Measurements from ENCODE around the gene ZC2HC1C. TPM values are rescaled to one million over a fixed set of nuclear protein-coding genes. Genes with fewer than 3 reads are reported as not detected.

The ZC2HC1C gene
- total RNA-seq, 1 donor from 2014 or later = 3.2 TPM

- H3K4me3 Mint-ChIP-seq (ENCODE audit: unreplicated experiment) = peak within 1 kb of the TSS; percentile 89
- TF ChIP-seq CTCF (IDR thresholded peaks at IDR 0.05; ENCODE audit: partially characterized antibody, unreplicated experiment) = no peak
- no peaks in the 10 kb centered on the region for H3K36me3 Mint-ChIP-seq (ENCODE audit: unreplicated experiment)
- peak; percentile 81 for DNase-seq
- H3K9me3 Mint-ChIP-seq (ENCODE audit: unreplicated experiment) = peaks cover 5% of the 10 kb centered on the region
- peaks cover 4% of the 10 kb centered on the region for H3K27me3 Mint-ChIP-seq (ENCODE audit: unreplicated experiment)
- peak within 1 kb of the TSS; percentile 86 for H3K27ac Mint-ChIP-seq (ENCODE audit: unreplicated experiment)
- no peaks in the 10 kb centered on the region for H3K4me1 Mint-ChIP-seq (ENCODE audit: low read depth, unreplicated experiment)
These were observed 18.4 kb upstream of the ZC2HC1C start, which contains the start of gene MLH3 for GRCh38 chr14:75050852-75051555. TSS of gene MLH3 (minus strand) at chr14:75051467. CDS start at chr14:75049655, 1,812 bp downstream.

GRCh38 chr14:75051556-75051899 lies 17.9 kb upstream of the ZC2HC1C start:
- DNase-seq = no peak
- Mint-ChIP-seq H3K4me3 (ENCODE audit: unreplicated experiment) (peak overlapping the region; percentile 89), H3K9me3 (ENCODE audit: unreplicated experiment) (peaks cover 5% of the 10 kb centered on the region), H3K4me1 (ENCODE audit: low read depth, unreplicated experiment) (no peaks in the 10 kb centered on the region), H3K27me3 (ENCODE audit: unreplicated experiment) (peaks cover 4% of the 10 kb centered on the region), H3K27ac (ENCODE audit: unreplicated experiment) (peak overlapping the region; percentile 86), H3K36me3 (ENCODE audit: unreplicated experiment) (no peaks in the 10 kb centered on the region)
- no peak for TF ChIP-seq CTCF (IDR thresholded peaks at IDR 0.05; ENCODE audit: partially characterized antibody, unreplicated experiment)

- Mint-ChIP-seq H3K9me3 (ENCODE audit: unreplicated experiment) (peaks cover 5% of the 10 kb centered on the region), H3K4me3 (ENCODE audit: unreplicated experiment) (no peak overlapping the region), H3K36me3 (ENCODE audit: unreplicated experiment) (no peaks in the 10 kb centered on the region), H3K27me3 (ENCODE audit: unreplicated experiment) (peaks cover 4% of the 10 kb centered on the region), H3K4me1 (ENCODE audit: low read depth, unreplicated experiment) (no peaks in the 10 kb centered on the region), H3K27ac (ENCODE audit: unreplicated experiment) (no peak overlapping the region)
- no peak for TF ChIP-seq CTCF (IDR thresholded peaks at IDR 0.05; ENCODE audit: partially characterized antibody, unreplicated experiment)
- DNase-seq = no peak
These were observed 15.8 kb upstream of the ZC2HC1C start for GRCh38 chr14:75053396-75054291.

GRCh38 chr14:75054421-75054820 lies 15.0 kb upstream of the ZC2HC1C start:
- Mint-ChIP-seq H3K9me3 (ENCODE audit: unreplicated experiment) (peaks cover 5% of the 10 kb centered on the region), H3K4me3 (ENCODE audit: unreplicated experiment) (no peak overlapping the region), H3K27ac (ENCODE audit: unreplicated experiment) (no peak overlapping the region), H3K4me1 (ENCODE audit: low read depth, unreplicated experiment) (no peaks in the 10 kb centered on the region), H3K36me3 (ENCODE audit: unreplicated experiment) (no peaks in the 10 kb centered on the region), H3K27me3 (ENCODE audit: unreplicated experiment) (peaks cover 4% of the 10 kb centered on the region)
- no peak for TF ChIP-seq CTCF (IDR thresholded peaks at IDR 0.05; ENCODE audit: partially characterized antibody, unreplicated experiment)
- no peak for DNase-seq

GRCh38 chr14:75059642-75060041 lies 9.8 kb upstream of the ZC2HC1C start:
- DNase-seq = no peak
- no peaks in the 10 kb centered on the region for H3K9me3 Mint-ChIP-seq (ENCODE audit: unreplicated experiment)
- H3K27ac Mint-ChIP-seq (ENCODE audit: unreplicated experiment) = no peak overlapping the region
- peaks cover 4% of the 10 kb centered on the region for H3K36me3 Mint-ChIP-seq (ENCODE audit: unreplicated experiment)
- TF ChIP-seq CTCF (IDR thresholded peaks at IDR 0.05; ENCODE audit: partially characterized antibody, unreplicated experiment) = no peak
- no peak overlapping the region for H3K4me3 Mint-ChIP-seq (ENCODE audit: unreplicated experiment)
- H3K27me3 Mint-ChIP-seq (ENCODE audit: unreplicated experiment) = peaks cover 2% of the 10 kb centered on the region
- H3K4me1 Mint-ChIP-seq (ENCODE audit: low read depth, unreplicated experiment) = peaks cover 4% of the 10 kb centered on the region

All from glutamatergic neuron (in vitro differentiated cells).